ENCODE data around the gene PNKD.
"Not testable (repeated sequence)": the region's sequence is repeated elsewhere in the genome, so short reads cannot be mapped to it uniquely, and the experiment has no call there.

The PNKD gene

DNA sequence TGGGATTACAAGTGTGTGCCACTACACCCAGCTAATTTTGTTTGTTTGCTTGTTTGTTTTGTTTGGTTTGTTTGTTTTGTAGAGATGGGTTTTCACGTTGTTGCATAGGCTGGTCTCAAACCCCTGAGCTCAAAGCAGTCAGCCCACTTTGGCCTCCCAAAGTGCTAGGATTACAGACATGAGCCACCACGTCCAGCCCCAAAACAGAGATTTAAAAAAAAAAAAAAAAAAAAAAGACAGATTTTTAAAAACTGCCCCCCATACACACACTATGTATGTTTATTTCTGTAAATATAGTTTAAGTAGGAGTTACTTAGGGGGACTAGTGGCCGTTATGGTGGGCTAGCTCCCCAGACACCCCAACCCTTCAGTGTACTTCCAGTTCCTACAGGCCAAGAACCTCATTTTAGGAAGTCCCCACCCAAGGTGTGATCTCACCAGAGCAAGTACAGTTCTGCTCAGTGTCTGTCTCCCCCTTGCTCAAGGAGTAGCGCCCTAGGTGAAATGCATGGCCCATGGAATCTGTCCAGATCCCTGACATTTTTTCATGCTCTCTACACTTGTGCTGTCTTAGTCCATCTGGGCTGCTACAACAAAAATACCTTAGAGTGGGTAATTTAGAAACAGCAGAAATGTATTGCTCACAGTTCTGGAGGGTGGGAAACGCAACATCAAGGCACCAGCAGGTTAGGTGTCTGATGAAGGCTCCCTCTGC, 23.6 kb downstream of the PNKD start:
- no peak for DNase-seq

DNA sequence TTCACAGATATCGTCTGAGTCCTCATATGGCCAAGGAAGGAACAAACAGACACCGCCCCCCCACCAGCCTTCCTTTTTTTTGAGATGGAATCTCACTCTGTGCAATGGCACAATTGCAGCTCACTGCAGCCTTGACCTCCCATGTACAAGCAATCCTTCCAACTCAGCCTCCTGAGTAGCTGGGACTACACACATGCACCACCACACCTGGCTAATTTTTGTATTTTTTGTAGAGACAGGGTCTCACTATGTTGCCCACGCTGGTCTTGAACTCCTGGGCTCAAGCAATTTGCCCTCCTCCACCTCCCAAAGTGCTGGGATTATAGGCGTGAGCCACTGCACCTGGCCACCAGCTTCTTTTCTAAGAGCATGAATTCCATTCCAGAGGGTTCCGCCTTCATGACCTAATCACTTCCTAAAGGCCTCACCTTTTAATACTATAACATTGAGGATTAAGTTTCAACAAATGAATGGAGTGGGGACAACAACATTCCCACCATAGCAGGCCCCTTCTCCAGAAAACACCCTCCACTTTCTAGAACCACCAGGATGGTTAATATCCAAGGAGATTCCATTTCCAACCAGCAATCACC, 24.2 kb downstream of the PNKD start:
- no peak for DNase-seq

DNA sequence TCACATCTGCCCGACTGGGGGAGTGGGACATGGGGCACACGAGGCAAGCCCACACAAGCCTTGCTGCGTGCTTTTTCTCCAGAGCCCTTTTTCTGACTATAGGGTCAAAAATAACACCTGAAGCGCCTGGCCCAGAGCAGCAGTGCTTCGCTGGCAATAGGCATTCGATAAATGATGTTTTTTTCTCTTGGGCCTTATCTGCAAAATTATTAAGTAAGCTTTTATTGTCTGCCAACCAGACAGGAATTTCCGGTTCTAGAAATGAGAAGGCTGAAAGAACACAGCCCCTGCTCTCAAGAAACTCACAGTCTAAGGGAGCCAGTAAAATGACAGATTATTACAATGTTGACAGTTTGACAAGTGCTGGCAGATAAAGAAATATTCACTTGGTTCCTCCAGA, 24.7 kb downstream of the PNKD start:
- DNase-seq, result no peak

DNA sequence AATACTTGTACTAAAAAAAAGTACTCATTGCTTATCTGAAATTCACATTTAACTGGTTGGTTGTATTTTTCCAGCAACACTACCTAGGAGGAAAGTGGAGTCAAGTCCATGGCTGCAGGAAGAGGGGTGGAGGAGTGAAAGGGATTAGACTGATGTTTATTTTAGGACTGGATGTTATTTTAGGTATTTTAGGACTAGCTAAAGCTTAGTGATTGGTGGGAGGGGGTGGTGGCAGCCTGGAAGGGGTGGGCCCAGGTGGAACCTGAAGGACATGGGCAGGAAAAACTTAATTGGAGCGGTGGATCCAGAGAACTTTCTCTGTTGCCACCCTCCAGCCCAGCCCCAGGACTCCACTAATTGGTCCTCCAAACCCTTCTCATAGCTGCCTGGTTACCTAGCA, 25.9 kb downstream of the PNKD start:
- no peak for DNase-seq

DNA sequence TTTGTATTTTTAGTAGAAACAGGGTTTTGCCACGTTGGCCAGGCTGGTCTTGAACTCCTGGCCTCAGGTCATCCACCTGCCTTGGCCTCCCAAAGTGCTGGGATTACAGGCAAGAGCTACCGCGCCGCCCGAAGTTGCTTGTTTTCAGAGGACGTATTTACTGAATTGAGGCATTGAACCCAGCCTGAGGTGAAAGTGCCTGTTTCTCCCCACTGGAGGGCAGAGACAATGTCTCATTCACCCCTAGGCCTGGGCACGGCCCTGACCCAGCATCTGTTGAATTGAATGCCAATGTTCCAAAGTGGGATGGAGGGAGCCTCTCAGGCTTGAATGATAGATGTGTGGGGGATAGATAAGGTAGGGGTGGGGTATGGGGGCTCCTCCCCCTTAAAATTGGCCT, 26.5 kb downstream of the PNKD start:
- no peak for DNase-seq

DNA sequence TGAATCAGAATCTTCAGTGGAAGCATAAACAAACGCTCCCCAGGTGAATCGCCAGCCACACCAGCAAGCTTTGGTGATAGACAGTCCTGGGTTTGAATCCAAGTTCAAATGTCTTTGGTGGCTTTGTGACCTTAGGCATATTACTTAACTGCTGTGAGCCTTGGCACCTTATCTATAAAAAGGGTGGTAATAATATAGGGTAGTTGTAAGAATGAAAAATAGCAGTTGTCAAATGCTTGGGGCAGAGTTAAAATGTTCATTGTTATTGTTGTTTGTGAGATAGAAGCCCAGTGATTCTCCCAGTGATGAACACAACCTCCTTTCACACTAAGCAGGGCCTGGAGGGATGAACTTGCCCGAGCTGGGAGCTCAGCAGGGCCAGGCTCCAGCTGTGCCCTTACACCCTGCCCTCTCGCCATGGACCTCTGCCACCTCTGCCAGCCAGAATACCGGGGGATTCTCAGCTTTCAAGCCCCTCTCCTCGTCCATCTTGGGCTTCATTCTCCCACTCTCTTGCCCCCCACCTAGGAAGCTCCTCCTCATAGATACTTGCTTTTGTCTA, 28.1 kb downstream of the PNKD start:
- no peak for DNase-seq

DNA sequence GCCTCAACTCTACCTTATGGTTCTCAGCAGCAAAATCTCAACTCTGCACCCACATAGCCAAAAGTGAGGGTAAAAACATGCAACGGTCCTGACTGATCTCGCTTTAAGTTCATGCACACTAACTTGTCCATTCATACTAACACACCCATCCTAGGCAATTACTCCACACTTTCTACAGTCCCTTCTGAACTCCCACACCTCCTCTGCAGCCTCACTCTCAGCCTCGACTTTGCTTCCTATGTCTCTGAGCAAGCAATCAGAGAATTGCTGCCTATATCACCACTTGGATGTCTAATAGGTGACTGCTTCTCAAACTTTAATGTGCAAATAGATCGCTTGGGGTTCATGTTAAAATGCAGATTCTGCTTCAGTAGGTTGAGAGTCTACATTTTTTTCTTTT, 29.8 kb downstream of the PNKD start:
- DNase-seq, result no peak

DNA sequence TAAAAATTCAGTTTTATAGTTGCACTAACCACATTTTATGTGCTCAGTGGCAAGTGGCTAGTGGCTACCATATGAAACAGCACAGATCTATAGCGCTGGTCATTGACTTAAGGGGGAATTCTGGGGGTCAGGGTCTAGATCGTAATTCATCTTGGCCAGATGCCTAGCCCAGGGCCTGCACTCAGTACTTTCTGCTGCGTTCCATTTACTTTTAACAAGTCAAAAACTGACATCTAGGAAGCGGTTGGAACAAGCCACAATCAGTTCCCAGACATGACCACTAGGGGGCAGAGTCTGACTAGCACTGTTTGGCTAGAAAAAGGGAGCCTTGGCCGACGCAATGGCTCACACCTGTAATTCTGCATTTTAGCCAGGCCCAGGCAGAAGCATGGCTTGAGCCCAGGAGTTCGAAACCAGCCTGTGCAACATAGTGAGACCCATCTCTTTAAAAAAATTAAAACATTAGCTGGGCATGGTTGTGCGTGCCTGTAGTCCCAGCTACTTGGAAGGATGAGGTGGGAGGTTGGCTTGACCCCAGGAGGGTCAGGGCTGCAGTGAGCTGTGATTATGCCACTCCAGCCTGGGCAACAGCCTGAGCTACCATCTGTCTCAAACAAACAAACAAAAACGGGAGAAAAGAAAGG, 31.0 kb downstream of the PNKD start:
- peak; percentile 73 for DNase-seq

DNA sequence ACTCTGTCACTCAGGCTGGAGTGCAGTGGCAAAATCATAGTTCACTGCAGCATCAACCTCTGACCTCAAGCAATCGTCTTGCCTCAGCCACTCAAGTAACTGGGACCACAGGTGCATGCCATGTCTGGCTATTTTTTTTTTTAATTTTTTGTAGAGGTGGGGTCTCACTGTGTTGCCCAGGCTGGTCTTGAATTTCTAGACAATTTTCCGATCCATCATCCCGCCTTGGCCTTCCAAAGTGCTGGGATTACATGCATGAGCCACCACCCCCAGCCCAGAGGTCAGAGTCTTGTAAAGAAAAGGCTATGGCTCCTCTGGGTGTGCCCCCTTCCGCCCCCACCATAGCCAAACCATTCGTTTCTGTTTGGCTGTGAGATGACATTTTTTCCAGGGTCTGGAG, 35.1 kb downstream of the PNKD start:
- DNase-seq, result no peak

DNA sequence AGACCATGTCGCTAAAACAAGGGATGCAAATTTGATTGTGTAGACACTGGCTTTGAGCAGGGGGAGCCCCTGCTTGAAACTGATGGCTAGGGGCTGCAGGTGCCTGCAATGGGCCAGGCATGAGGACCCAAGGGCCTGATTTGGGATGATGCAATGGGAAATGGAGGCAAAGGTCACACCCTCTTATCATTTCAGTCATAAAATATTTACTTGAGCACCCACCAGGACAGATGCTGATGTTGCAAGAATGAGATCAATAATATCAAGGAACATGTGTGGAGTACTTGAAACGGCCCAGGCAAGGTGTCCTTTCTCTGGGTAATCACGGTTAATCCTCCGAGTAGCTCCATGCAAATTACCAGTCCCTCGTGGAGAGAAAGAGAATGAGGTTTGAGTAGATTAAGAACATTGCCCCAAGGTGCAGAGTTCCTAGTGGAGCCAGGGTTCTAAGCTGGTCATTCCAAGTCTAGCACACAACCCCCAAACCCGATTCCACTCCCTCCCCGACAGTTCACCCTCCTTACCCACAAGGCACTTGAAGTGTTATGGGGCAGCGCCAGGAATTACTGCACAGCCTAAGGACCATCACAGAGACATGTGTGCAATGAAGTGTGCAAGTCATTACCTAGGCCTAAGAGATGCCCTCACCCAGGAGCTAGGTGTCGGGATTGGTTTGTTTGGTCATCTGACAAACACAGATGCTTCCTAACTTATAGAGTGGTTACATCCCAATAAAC, 36.0 kb downstream of the PNKD start:
- DNase-seq, result no peak

DNA sequence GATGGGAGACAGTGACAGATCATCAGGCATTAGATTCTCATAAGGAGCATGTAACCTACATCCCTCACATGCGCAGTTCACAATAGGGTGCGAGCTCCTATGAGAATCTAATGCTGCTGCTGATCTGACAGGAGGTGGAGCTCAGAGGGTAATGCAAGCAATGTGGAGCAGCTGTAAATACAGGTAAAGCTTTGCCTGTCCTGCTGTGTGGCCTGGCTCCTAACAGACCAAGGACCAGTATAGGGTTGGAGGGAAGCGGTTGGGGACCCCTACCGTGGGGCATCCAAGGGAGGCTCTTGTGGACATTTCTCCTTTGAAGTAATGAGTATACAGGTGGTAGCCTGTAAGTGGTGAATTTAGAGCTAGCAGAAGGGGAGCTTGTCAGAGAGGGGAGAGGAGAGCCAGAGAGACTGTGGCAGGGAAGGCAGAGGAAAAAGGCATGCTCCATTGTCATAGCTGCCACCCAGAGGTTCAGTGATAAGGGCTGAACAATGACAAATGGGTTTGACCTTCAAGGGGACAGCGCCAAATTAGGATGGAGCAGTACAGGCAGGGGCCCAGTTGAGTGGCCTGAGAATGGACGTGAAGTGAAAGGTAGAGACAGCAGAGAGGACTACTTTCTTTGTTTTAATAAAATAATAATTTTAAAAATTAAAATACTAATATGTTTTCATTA, 37.2 kb downstream of the PNKD start:
- DNase-seq, result no peak

DNA sequence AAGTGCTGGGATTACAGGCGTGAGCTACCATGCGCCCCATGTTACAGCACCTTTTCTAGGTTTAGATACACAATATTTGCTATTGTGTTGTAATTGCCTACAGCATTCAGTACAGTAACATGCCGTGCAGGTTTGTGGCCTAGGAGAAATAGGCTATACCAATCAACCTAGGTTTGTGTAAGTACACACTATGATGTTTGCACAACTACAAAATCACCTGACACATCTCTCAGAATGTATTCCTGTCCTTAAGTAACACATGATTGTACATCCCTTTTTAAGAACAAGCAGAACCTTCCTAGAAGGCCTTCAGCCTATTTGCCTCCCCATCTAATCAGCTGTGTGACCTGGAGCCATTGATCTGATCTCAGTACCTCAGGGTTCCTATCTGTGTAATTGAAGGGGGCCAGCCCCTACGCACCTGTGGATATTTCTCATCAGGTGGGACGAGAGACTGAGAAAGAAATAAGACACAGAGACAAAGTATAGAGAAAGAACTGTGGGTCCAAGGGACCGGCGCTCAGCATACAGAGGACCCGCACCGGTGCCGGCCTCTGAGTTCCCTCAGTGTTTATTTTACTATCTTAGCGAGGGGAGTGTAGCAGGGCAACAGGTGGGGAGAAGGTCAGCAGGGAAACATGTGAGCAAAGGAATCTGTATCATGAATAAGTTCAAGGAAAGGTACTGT, 40.7 kb downstream of the PNKD start:
- no peak for DNase-seq

DNA sequence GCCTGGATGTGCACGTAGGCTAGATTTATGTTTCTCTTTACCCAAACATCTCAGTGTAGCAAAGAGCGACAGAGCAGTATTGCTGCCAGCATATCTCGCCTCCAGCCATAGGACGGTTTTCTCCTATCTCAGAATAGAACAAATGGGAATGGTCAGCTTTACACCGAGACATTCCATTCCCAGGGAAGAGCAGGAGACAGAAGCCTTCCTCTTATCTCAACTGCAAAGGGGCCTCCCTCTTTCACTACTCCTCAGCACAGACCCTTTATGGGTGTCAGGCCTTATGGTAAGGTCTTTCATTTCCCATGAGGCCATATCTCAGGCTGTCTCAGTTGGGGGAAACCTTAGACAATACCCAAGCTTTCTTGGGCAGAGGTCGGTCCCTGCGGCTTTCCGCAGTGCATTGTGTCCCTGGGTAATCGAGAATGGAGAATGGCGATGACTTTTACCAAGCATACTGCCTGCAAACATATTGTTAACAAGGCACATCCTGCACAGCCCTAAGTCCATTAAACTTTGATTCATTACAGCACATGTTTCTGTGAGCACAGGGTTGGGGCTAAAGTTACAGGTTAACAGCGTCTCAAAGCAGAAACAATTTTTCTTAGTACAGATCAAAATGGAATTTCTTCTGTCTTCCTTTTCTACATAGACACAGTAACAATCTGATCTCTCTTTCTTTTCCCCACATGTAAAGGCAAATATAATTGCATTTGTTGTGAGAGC, 41.4 kb downstream of the PNKD start:
- not testable (repeated sequence) for DNase-seq

DNA sequence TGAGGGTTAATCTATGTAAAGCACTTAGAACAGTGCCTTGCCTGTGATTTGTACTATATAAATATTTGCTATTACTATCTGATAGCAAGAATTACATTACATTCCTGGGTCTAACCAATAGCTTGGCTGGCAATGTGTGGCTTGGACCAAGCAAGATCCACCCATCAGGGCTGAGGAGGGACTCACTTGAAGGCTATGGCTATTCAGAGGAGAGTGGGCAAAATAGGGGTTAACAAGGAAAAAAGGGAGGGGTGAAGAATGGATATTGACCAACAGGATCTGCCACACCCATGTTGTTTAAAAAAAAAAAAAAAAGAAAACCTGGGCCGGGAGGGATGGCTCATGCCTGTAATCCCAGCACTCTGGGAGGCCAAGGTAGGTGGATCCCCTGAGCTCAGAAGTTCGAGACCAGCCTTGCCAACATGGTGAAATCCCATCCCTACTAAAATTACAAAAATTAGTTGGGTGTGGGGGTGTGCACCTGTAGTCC, 42.0 kb downstream of the PNKD start:
- no peak for DNase-seq

DNA sequence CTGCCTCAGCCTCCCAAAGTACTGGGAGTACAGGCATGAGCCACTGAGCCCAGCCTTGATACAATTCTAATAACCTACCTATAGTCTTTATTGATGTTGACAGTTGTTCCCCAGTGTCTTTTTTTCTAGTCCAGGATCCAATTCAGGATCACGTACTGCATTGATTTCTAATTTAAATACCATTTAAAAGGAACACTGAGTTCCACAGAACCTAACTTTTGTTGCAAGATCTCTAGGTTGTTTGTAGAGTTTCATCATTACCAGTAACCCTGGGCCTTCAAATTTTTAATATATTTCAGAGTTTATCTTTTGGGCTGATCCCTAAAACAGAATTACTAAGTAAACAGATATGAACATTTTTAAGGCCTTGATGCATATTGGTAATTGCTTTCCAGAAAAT, 43.0 kb downstream of the PNKD start:
- no peak for DNase-seq

DNA sequence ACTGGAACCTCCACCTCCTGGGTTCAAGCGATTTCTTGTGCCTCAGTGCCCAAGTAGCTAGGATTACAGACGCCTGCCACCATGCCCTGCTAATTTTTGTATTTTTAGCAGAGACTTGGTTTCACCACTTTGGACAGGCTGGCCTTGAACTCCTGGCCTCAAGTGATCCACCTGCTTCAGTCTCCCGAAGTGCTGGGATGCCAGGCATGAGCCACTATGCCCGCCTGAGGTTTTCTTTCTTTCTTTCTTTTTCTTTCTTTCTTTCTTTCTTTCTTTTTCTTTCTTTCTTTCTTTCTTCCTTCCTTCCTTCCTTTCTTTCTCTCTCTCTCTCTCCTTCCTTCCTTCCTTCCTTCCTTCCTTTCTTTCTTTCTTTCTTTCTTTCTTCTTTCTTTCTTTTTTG, 44.4 kb downstream of the PNKD start:
- not testable (repeated sequence) for DNase-seq

DNA sequence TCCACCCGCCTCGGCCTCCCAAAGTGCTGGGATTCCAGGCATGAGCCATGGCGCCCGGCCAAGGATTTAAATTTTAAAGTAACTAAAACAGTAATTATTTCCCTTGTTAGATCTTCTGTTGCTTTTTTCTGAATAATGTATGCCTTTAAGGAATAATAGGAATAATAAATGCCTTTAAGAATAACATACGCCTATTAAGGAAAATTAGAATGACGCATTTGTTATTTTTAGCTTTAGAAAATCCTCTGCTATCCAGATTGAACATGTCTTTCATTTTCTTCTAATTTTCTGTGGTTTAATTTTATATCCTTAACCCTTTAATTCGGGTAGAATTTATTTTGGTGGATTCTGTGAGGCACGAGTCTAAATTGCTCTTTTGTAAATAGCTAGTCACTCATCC, 45.1 kb downstream of the PNKD start:
- DNase-seq, result no peak

DNA sequence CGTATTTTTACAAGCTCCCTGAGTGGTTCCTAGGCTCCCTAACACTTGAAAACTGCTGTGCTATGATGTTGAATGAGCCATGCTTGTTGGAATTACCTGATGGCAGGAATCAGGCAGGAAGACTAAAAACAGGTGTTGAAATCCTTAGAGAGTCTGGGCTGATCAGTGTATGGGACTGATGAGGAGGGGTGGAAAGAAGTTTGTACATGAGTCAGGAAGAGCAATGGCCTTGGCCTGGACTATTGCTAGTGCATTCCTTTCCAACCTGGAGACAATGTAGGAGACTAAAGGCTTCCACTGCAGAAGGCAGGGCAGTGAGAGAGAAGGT, 46.9 kb downstream of the PNKD start:
- no peak for DNase-seq

DNA sequence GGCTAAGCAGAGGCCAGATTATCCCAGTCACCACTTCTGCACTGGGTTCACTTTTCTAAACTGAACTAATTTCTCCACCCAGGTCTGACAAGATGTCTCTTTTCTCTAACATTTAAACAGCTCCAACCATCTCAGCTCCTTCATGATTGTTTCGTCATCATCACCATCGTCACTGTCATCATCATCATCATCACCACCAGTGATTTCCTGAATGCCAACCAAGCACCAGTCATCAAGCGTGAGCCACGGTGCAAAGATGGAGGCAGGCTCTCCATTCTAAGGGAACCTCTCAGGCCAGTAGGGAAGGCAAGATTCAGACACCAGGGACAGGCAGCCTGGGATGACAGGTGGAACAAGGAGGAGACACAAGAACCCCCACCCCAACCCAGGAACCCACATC, 47.5 kb downstream of the PNKD start:
- no peak for DNase-seq

DNA sequence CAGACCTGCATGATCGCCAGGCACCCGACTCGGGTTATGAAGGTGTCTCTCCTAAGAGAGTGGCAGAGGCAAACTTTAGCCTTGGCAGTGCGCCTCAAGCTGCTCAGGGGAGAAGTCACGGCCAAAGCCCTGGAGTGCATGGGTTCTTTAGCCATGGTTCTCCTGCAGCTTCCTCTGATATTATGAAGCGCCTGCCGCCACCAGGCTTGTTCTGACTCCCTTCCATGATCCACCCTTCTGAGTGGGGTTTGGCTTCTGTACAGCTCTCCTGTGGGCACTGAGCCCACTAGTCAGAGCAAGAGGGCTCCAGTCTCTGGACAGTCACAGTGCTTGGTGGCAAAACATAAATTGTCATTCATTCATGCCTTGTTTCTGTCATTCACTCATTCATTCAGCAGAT, 47.9 kb downstream of the PNKD start:
- DNase-seq, result no peak

DNA sequence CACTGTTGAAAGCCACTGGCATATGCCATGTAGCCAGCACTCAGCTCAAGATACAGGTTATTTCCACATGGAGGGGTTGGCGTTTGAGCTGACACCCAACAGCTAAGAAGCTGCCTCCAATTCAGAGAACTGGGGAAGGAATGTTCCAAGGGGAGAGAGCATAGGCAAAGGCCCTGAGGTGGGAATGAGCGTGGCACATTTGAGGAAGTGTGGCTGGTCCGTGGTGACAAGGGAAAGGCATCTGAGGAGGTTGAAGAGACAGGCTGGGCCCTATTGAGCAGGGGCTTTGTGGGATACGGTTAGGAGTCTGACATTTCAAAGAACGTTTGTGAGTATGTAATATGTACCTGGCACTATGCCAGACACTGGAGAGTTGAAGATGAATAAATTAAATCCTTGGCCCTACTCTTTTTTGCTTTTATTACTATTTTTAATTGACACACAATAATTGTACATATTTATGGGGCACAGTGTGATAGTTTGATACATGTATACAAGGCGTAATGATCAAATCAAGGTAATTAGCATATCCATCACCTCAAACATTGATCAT, 49.6 kb downstream of the PNKD start:
- DNase-seq, result no peak
